Neural progenitor cell (in vitro differentiated cells): ENCODE results near the gene NFATC1. TPM values are rescaled to one million over a fixed set of nuclear protein-coding genes. Genes with fewer than 3 reads are reported as not detected.

Experiments
- DNase-seq: peaks from one replicate; pipeline ENCODE4 v3.0.0-alpha.2; 2016; ENCODE audit warnings: low spot score
- H2AFZ ChIP-seq: fragments of 200-600 bp; sonication (generic); replicated peaks from 2 replicates; pipeline ENCODE4 v1.6.1; 2016; ENCODE audit warnings: antibody characterized with exemption
- H3F3A ChIP-seq: fragments of 200-600 bp; sonication (generic); 2 replicates; pipeline ENCODE4 v1.6.1; 2016; ENCODE audit warnings: antibody characterized with exemption, low read depth
- H3K27ac ChIP-seq: fragments of 200-600 bp; sonication (generic); 2 replicates; pipeline ENCODE4 v1.5.1; 2016; ENCODE audit warnings: mild to moderate bottlenecking
- H3K27me3 ChIP-seq: fragments of 200-600 bp; sonication (generic); 2 replicates; pipeline ENCODE4 v1.6.1; 2016; ENCODE audit warnings: mild to moderate bottlenecking, moderate library complexity
- H3K36me3 ChIP-seq: fragments of 200-600 bp; sonication (generic); 2 replicates; pipeline ENCODE4 v1.5.1; 2016
- H3K4me1 ChIP-seq: fragments of 200-600 bp; sonication (generic); 2 replicates; pipeline ENCODE4 v1.6.1; 2016; ENCODE audit warnings: mixed run types
- H3K4me2 ChIP-seq: fragments of 200-600 bp; sonication (generic); 2 replicates; pipeline ENCODE4 v1.6.1; 2016
- H3K4me3 ChIP-seq: fragments of 200-600 bp; sonication (generic); 2 replicates; pipeline ENCODE4 v1.5.1; 2016
- H3K79me2 ChIP-seq: fragments of 200-600 bp; sonication (generic); 2 replicates; pipeline ENCODE4 v1.6.1; 2016; ENCODE audit warnings: low read depth
- H3K9ac ChIP-seq: fragments of 200-600 bp; sonication (generic); 2 replicates; pipeline ENCODE4 v1.6.1; 2016
- H3K9me3 ChIP-seq: fragments of 200-600 bp; sonication (generic); 2 replicates; pipeline ENCODE4 v1.5.1; 2016; ENCODE audit warnings: low read depth
- H4K20me1 ChIP-seq: fragments of 200-600 bp; sonication (generic); 2 replicates; pipeline ENCODE4 v1.6.1; 2016; ENCODE audit warnings: low read depth
- H3K27ac Mint-ChIP-seq: 3 replicates; pipeline ENCODE4 v1.8.0; 2021; ENCODE audit warnings: mixed read lengths
- H3K27me3 Mint-ChIP-seq: 2 replicates; pipeline ENCODE4 v1.8.0; 2022; ENCODE audit warnings: low read depth, mild to moderate bottlenecking, inconsistent platforms, moderate library complexity, mixed read lengths; ENCODE audit not compliant: insufficient read depth
- H3K36me3 Mint-ChIP-seq: 3 replicates; pipeline ENCODE4 v1.8.0; 2021; ENCODE audit warnings: mixed read lengths
- H3K4me1 Mint-ChIP-seq: 3 replicates; pipeline ENCODE4 v1.8.0; 2021; ENCODE audit warnings: mixed read lengths
- H3K4me3 Mint-ChIP-seq: 3 replicates; pipeline ENCODE4 v1.8.0; 2021; ENCODE audit warnings: mild to moderate bottlenecking, moderate library complexity, mixed read lengths
- H3K9me3 Mint-ChIP-seq: 3 replicates; pipeline ENCODE4 v1.8.0; 2020; ENCODE audit warnings: mixed read lengths
- CTCF ChIP-seq: fragments of 200-600 bp; sonication (generic); IDR thresholded peaks from 2 replicates; pipeline ENCODE4 v1.5.1; 2017; ENCODE audit warnings: antibody characterized with exemption, mild to moderate bottlenecking
- EZH2 ChIP-seq: fragments of 200-600 bp; sonication (generic); IDR thresholded peaks from 2 replicates; pipeline ENCODE4 v1.6.1; 2017; ENCODE audit warnings: antibody characterized with exemption, mild to moderate bottlenecking, moderate library complexity
- EZH2phosphoT487 ChIP-seq: fragments of 200-600 bp; sonication (generic); IDR thresholded peaks from 2 replicates; pipeline ENCODE4 v1.6.1; 2017; ENCODE audit warnings: antibody characterized with exemption
- total RNA-seq: library from RNA; depleted of rRNA; stranded (reverse); fragments of >200 nt; gene quantifications from 2 replicates; pipeline ENCODE4 v1.2.3, GENCODE V29; 2015; ENCODE audit warnings: low replicate concordance

The NFATC1 gene
- total RNA-seq, 1 donor from 2014 or later: 2.3 TPM

- Histone ChIP-seq H2AFZ (no peak overlapping the region), H3K4me2 (no peak overlapping the region), H3K36me3 (no peaks in the 10 kb centered on the region), H3K27ac (no peak overlapping the region), H3K79me2 (no peaks in the 10 kb centered on the region), H3K9ac (no peak overlapping the region), H4K20me1 (peaks cover 40% of the 10 kb centered on the region), H3K27me3 (peaks cover 38% of the 10 kb centered on the region), H3K4me1 (peaks cover 12% of the 10 kb centered on the region), H3K9me3 (no peaks in the 10 kb centered on the region), H3F3A (peaks cover 28% of the 10 kb centered on the region), H3K4me3 (no peak overlapping the region)
- no peak for TF ChIP-seq EZH2phosphoT487
- no peaks in the 10 kb centered on the region for H3K9me3 Mint-ChIP-seq
- no peak for DNase-seq
- H3K27me3 Mint-ChIP-seq: peaks cover 45% of the 10 kb centered on the region
- H3K36me3 Mint-ChIP-seq: no peaks in the 10 kb centered on the region
- H3K27ac Mint-ChIP-seq: no peak overlapping the region
- H3K4me1 Mint-ChIP-seq: peaks cover 44% of the 10 kb centered on the region
- peak overlapping the region; percentile 83 for H3K4me3 Mint-ChIP-seq
Observed at GRCh38 chr18:79401494-79402208, 5.9 kb downstream of the NFATC1 start.

GRCh38 chr18:79402209-79402576, 6.5 kb downstream of the NFATC1 start:
- H3K4me2 ChIP-seq: no peak overlapping the region
- H3K27ac ChIP-seq: no peak overlapping the region
- no peak for TF ChIP-seq CTCF
- no peak for TF ChIP-seq EZH2
- no peak for TF ChIP-seq EZH2phosphoT487
- Mint-ChIP-seq H3K27me3 (peaks cover 41% of the 10 kb centered on the region), H3K9me3 (no peaks in the 10 kb centered on the region), H3K4me1 (peaks cover 44% of the 10 kb centered on the region), H3K4me3 (peak overlapping the region; percentile 30), H3K27ac (no peak overlapping the region), H3K36me3 (no peaks in the 10 kb centered on the region)
- no peak overlapping the region for H3K9ac ChIP-seq
- H2AFZ ChIP-seq: no peak overlapping the region
- no peak overlapping the region for H3K4me3 ChIP-seq
- H4K20me1 ChIP-seq: peaks cover 35% of the 10 kb centered on the region
- H3K79me2 ChIP-seq: no peaks in the 10 kb centered on the region
- H3K4me1 ChIP-seq: peaks cover 9% of the 10 kb centered on the region
- H3F3A ChIP-seq: peaks cover 28% of the 10 kb centered on the region
- H3K27me3 ChIP-seq: peaks cover 33% of the 10 kb centered on the region
- DNase-seq: no peak
- no peaks in the 10 kb centered on the region for H3K9me3 ChIP-seq
- H3K36me3 ChIP-seq: no peaks in the 10 kb centered on the region

GRCh38 chr18:79402977-79403722, 7.4 kb downstream of the NFATC1 start:
- H3K4me3 Mint-ChIP-seq: peak overlapping the region; percentile 30
- DNase-seq: no peak
- no peaks in the 10 kb centered on the region for H3K36me3 ChIP-seq

GRCh38 chr18:79403723-79404566, 8.2 kb downstream of the NFATC1 start:
- H3K79me2 ChIP-seq: no peaks in the 10 kb centered on the region
- no peak overlapping the region for H3K9ac ChIP-seq
- peaks cover 40% of the 10 kb centered on the region for H3K4me1 Mint-ChIP-seq
- TF ChIP-seq EZH2phosphoT487: no peak
- TF ChIP-seq CTCF: peak; percentile 4
- H3K4me3 ChIP-seq: no peak overlapping the region
- peaks cover 19% of the 10 kb centered on the region for H4K20me1 ChIP-seq
- no peak overlapping the region for H3K4me2 ChIP-seq
- no peak overlapping the region for H3K27ac ChIP-seq
- peaks cover 9% of the 10 kb centered on the region for H3K4me1 ChIP-seq
- H3K27me3 Mint-ChIP-seq: peaks cover 24% of the 10 kb centered on the region
- no peaks in the 10 kb centered on the region for H3K36me3 Mint-ChIP-seq
- H3K4me3 Mint-ChIP-seq: no peak overlapping the region
- no peak overlapping the region for H2AFZ ChIP-seq
- no peaks in the 10 kb centered on the region for H3K9me3 ChIP-seq
- DNase-seq: no peak
- H3K9me3 Mint-ChIP-seq: no peaks in the 10 kb centered on the region
- peaks cover 16% of the 10 kb centered on the region for H3F3A ChIP-seq
- peaks cover 15% of the 10 kb centered on the region for H3K27me3 ChIP-seq
- no peaks in the 10 kb centered on the region for H3K36me3 ChIP-seq
- H3K27ac Mint-ChIP-seq: no peak overlapping the region

More at GRCh38 chr18:79402977-79403722, 7.4 kb downstream of the NFATC1 start:
- Histone ChIP-seq H2AFZ (no peak overlapping the region), H3K9me3 (no peaks in the 10 kb centered on the region), H3K4me2 (no peak overlapping the region), H3F3A (peaks cover 24% of the 10 kb centered on the region), H3K4me3 (no peak overlapping the region), H3K9ac (no peak overlapping the region), H3K4me1 (peaks cover 9% of the 10 kb centered on the region), H4K20me1 (peaks cover 26% of the 10 kb centered on the region), H3K27ac (no peak overlapping the region), H3K27me3 (peaks cover 23% of the 10 kb centered on the region), H3K79me2 (no peaks in the 10 kb centered on the region)
- no peak for TF ChIP-seq EZH2
- H3K4me1 Mint-ChIP-seq: peaks cover 44% of the 10 kb centered on the region
- H3K36me3 Mint-ChIP-seq: no peaks in the 10 kb centered on the region
- no peak overlapping the region for H3K27ac Mint-ChIP-seq
- H3K9me3 Mint-ChIP-seq: no peaks in the 10 kb centered on the region
- H3K27me3 Mint-ChIP-seq: peaks cover 32% of the 10 kb centered on the region
